Measurements from ENCODE around the gene HSPG2.

Gene HSPG2

DNA sequence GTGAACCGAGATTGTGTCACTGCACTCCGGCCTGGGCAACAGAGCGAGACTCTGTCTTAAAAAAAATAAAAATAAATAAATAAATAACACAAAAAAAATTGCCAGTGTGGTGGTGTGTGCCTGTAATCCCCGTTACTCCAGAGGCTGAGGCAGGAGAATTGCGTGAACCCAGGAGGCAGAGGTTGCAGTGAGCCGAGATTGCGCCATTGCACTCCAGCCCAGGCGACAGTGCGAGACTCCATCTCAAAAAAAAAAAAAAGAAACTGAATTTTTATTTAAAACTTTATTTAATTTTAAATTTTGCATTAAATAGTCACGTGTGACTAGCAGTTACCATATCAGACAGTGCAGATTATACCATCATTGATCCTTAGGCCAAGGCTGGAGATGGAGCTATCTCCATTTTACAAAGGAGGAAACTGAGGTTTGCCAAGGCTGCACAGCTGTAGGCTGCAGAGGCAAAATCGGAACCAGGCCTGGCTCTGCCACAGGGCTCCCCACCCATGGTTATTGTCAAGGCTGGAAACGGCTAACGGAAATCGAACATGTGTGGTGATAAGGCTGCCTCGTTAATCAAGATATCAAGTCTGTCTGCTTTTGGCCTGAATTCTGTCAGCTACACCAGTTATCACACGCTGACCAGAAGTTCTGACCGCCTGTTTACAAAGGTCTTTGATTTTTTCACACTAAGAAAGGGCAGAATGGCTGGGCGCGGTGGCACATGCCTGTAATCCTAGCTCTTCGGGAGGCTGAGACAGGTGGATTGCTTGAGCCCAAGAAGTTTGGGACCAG is 20.5 kb downstream of the HSPG2 start:
- no peak overlapping the region for H3K23ac ChIP-seq (ENCODE audit: low read length)
- WGBS (ENCODE audit: extremely low coverage, insufficient coverage, low lambda C conversion rate): no CpG with 5 or more reads among the region's 20 CpGs

DNA sequence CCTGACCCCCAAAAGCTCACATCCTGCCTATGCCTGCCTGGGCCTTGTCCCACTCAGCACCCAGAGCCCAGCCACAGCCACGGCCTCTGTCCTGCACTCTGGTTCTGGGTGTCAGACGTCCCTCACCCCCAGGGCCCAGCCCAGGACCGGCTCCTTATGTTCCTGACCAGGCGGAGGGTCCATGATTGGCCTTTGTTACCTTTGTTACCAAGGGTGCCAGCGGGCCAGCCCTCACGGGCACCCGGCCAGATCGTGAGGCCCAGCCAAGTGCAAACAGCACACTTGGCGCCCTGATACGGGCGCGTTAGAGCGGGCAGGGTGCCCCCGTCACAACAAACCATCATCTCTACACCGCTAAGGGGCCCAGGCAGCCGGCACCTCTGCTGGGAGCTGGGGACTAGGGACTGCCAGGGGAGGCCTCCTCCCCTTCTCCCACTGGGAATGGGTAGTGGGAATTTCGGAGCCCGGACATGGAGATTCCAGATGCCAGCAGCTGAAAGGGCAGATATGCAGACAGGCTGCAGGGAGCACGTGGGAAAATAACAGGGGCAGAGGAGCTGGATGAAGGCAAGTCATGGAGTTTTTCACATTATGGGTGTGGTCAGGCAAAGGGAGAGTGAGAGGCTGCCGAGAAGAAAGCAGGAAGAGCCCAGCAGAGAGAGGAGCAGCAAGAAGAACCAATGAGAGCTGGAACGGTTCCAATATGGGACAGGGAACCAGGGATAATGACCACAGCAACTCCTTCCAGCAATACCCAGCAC is 22.1 kb downstream of the HSPG2 start:
- DNase-seq: no peak
- H3K79me2 ChIP-seq (ENCODE audit: control insufficient read depth, insufficient read depth, low read length): no peaks in the 10 kb centered on the region

More for the DNA sequence above, 20.5 kb downstream of the HSPG2 start:
- H3K27me3 ChIP-seq (ENCODE audit: insufficient read depth, low read length, poor library complexity): no peaks in the 10 kb centered on the region
- no peak overlapping the region for H2AK5ac ChIP-seq (ENCODE audit: low read length)
- no peak overlapping the region for H3K27ac ChIP-seq (ENCODE audit: low read depth, low read length)
- no peak overlapping the region for H2BK5ac ChIP-seq (ENCODE audit: low read length)
- no peak overlapping the region for H4K8ac ChIP-seq (ENCODE audit: low read depth, low read length)
- H3K18ac ChIP-seq (ENCODE audit: low read length): no peak overlapping the region
- no peak overlapping the region for H2BK15ac ChIP-seq (replicated peaks; ENCODE audit: low read depth)
- no peak overlapping the region for H3K4me2 ChIP-seq (ENCODE audit: low read length)
- peaks cover 3% of the 10 kb centered on the region for H3K79me2 ChIP-seq (ENCODE audit: control insufficient read depth, insufficient read depth, low read length)
- no peak overlapping the region for H3K4me3 ChIP-seq (ENCODE audit: low read length)
- peaks cover 24% of the 10 kb centered on the region for H3K4me1 ChIP-seq (ENCODE audit: control insufficient read depth, low read depth, low read length)
- H4K5ac ChIP-seq (ENCODE audit: low read length): no peak overlapping the region
- H2BK120ac ChIP-seq (ENCODE audit: low read depth, low read length): no peak overlapping the region
- no peak for DNase-seq
- no peak overlapping the region for H3K4ac ChIP-seq (ENCODE audit: low read depth, low read length)
- no peak overlapping the region for H3K9ac ChIP-seq (ENCODE audit: low read length)
- H3K79me1 ChIP-seq (ENCODE audit: low read length): peaks cover 11% of the 10 kb centered on the region
- H3K56ac ChIP-seq (ENCODE audit: low read length): no peak overlapping the region
- no peaks in the 10 kb centered on the region for H3K36me3 ChIP-seq (ENCODE audit: control insufficient read depth, insufficient read depth, low read length)

DNA sequence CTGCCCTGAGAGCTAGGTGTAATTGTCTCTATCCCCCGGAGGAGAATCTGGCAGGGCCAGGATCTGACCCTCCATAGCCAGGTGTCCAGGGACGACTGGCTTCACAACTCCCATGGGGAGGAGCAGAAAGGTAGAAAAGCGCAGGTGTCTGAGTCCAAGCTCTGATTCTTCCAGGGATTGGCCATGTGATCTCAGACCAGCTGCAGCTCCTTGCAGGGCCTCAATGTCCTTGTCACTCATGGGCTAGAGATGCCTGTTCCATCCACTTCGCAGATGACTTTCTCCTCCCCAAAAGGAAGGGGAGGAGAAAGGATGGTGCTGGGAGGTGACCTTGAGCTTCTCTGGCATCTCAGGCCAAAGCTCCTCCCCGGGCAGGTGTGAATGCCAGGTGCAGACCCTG is 22.7 kb downstream of the HSPG2 start:
- no peak for DNase-seq
- no peak overlapping the region for H2BK15ac ChIP-seq (replicated peaks; ENCODE audit: low read depth)
- H3K4me3 ChIP-seq (ENCODE audit: low read length): no peak overlapping the region
- no peak overlapping the region for H2BK120ac ChIP-seq (ENCODE audit: low read depth, low read length)
- no peak overlapping the region for H3K4ac ChIP-seq (ENCODE audit: low read depth, low read length)
- no peaks in the 10 kb centered on the region for H3K27me3 ChIP-seq (ENCODE audit: insufficient read depth, low read length, poor library complexity)
- H3K23ac ChIP-seq (ENCODE audit: low read length): no peak overlapping the region
- H3K18ac ChIP-seq (ENCODE audit: low read length): no peak overlapping the region
- H3K79me2 ChIP-seq (ENCODE audit: control insufficient read depth, insufficient read depth, low read length): no peaks in the 10 kb centered on the region
- no peaks in the 10 kb centered on the region for H3K36me3 ChIP-seq (ENCODE audit: control insufficient read depth, insufficient read depth, low read length)
- H3K4me2 ChIP-seq (ENCODE audit: low read length): no peak overlapping the region
- no peak overlapping the region for H2BK5ac ChIP-seq (ENCODE audit: low read length)
- H3K56ac ChIP-seq (ENCODE audit: low read length): peak overlapping the region; percentile 73
- H3K9ac ChIP-seq (ENCODE audit: low read length): no peak overlapping the region
- peak overlapping the region; percentile 30 for H2AK5ac ChIP-seq (ENCODE audit: low read length)
- peaks cover 8% of the 10 kb centered on the region for H3K79me1 ChIP-seq (ENCODE audit: low read length)
- peak overlapping the region; percentile 68 for H3K27ac ChIP-seq (ENCODE audit: low read depth, low read length)
- peaks cover 15% of the 10 kb centered on the region for H3K4me1 ChIP-seq (ENCODE audit: control insufficient read depth, low read depth, low read length)
- H4K5ac ChIP-seq (ENCODE audit: low read length): no peak overlapping the region
- no CpG with 5 or more reads among the region's 5 CpGs for WGBS (ENCODE audit: extremely low coverage, insufficient coverage, low lambda C conversion rate)
- H4K8ac ChIP-seq (ENCODE audit: low read depth, low read length): no peak overlapping the region

More for the DNA sequence above, 22.1 kb downstream of the HSPG2 start:
- Histone ChIP-seq H3K4me2 (ENCODE audit: low read length) (no peak overlapping the region), H3K4me1 (ENCODE audit: control insufficient read depth, low read depth, low read length) (peaks cover 15% of the 10 kb centered on the region), H3K56ac (ENCODE audit: low read length) (peak overlapping the region; percentile 73), H2BK120ac (ENCODE audit: low read depth, low read length) (no peak overlapping the region), H3K27ac (ENCODE audit: low read depth, low read length) (peak overlapping the region; percentile 17), H2BK15ac (replicated peaks; ENCODE audit: low read depth) (no peak overlapping the region), H3K4me3 (ENCODE audit: low read length) (no peak overlapping the region), H4K5ac (ENCODE audit: low read length) (no peak overlapping the region), H3K9ac (ENCODE audit: low read length) (no peak overlapping the region), H3K27me3 (ENCODE audit: insufficient read depth, low read length, poor library complexity) (no peaks in the 10 kb centered on the region), H3K4ac (ENCODE audit: low read depth, low read length) (no peak overlapping the region), H3K79me1 (ENCODE audit: low read length) (peaks cover 8% of the 10 kb centered on the region), H3K23ac (ENCODE audit: low read length) (no peak overlapping the region), H2AK5ac (ENCODE audit: low read length) (peak overlapping the region; percentile 30), H3K36me3 (ENCODE audit: control insufficient read depth, insufficient read depth, low read length) (no peaks in the 10 kb centered on the region), H2BK5ac (ENCODE audit: low read length) (no peak overlapping the region), H4K8ac (ENCODE audit: low read depth, low read length) (no peak overlapping the region), H3K18ac (ENCODE audit: low read length) (no peak overlapping the region)
- WGBS (ENCODE audit: extremely low coverage, insufficient coverage, low lambda C conversion rate): no CpG with 5 or more reads among the region's 21 CpGs

DNA sequence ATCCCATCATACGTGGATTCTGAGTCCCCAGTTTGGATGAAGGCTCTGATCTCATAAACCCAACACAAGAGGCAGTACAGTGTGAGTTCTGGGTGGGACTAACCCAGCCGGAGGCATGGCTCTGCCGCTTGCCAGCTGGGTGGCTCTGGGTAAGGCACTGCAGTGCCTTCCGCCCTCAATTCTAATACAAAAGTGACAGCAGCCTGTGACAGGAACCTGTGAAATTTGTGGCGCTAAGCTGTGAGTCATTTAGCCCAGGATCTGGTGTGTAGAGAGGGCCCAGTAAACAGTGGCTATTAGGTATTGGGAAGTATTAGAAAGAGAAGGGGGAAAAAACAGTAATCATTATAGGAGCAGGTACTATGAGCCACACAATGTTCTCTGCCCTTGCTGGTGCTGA is 23.3 kb downstream of the HSPG2 start:
- peak overlapping the region; percentile 81 for H3K27ac ChIP-seq (ENCODE audit: low read depth, low read length)

DNA sequence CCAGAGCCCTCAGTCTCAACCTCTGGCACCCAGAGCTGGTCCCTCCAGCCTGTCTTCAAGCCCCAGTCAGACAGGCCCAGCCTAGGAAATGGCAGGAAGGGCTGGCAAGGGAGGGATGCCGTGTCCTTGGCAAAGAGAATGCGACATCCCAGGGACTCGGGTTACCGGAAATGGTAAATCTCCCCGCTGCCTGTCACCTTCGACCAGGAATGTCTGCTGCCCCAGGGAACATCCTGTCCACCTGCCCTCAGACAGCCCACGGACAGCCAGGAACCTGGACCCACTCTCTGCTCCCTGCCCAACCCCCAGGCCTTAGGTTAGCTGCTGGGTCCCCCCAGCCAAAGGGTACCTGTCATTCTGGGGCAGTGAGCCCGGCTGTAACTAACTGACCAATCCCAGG is 23.9 kb downstream of the HSPG2 start:
- DNase-seq: peak; percentile 92
- no peaks in the 10 kb centered on the region for H3K27me3 ChIP-seq (ENCODE audit: insufficient read depth, low read length, poor library complexity)
- no CpG with 5 or more reads among the region's 8 CpGs for WGBS (ENCODE audit: extremely low coverage, insufficient coverage, low lambda C conversion rate)

More for the DNA sequence above, 23.3 kb downstream of the HSPG2 start:
- Histone ChIP-seq H2BK15ac (replicated peaks; ENCODE audit: low read depth) (no peak overlapping the region), H3K4me1 (ENCODE audit: control insufficient read depth, low read depth, low read length) (peaks cover 15% of the 10 kb centered on the region), H3K79me1 (ENCODE audit: low read length) (peaks cover 8% of the 10 kb centered on the region), H3K36me3 (ENCODE audit: control insufficient read depth, insufficient read depth, low read length) (no peaks in the 10 kb centered on the region), H3K56ac (ENCODE audit: low read length) (peak overlapping the region; percentile 6), H3K4me2 (ENCODE audit: low read length) (no peak overlapping the region), H3K9ac (ENCODE audit: low read length) (no peak overlapping the region), H3K4ac (ENCODE audit: low read depth, low read length) (no peak overlapping the region), H2BK5ac (ENCODE audit: low read length) (no peak overlapping the region), H2AK5ac (ENCODE audit: low read length) (no peak overlapping the region), H4K5ac (ENCODE audit: low read length) (no peak overlapping the region), H2BK120ac (ENCODE audit: low read depth, low read length) (no peak overlapping the region), H3K18ac (ENCODE audit: low read length) (peak overlapping the region; percentile 9), H4K8ac (ENCODE audit: low read depth, low read length) (no peak overlapping the region), H3K4me3 (ENCODE audit: low read length) (no peak overlapping the region), H3K23ac (ENCODE audit: low read length) (no peak overlapping the region), H3K79me2 (ENCODE audit: control insufficient read depth, insufficient read depth, low read length) (no peaks in the 10 kb centered on the region), H3K27me3 (ENCODE audit: insufficient read depth, low read length, poor library complexity) (no peaks in the 10 kb centered on the region)
- WGBS (ENCODE audit: extremely low coverage, insufficient coverage, low lambda C conversion rate): no CpG with 5 or more reads among the region's 5 CpGs
- no peak for DNase-seq

More for the DNA sequence above, 23.9 kb downstream of the HSPG2 start:
- peak overlapping the region; percentile 81 for H2BK5ac ChIP-seq (ENCODE audit: low read length)
- H3K36me3 ChIP-seq (ENCODE audit: control insufficient read depth, insufficient read depth, low read length): no peaks in the 10 kb centered on the region
- H4K8ac ChIP-seq (ENCODE audit: low read depth, low read length): no peak overlapping the region
- H3K79me2 ChIP-seq (ENCODE audit: control insufficient read depth, insufficient read depth, low read length): no peaks in the 10 kb centered on the region
- no peak overlapping the region for H3K4me3 ChIP-seq (ENCODE audit: low read length)
- no peak overlapping the region for H2BK15ac ChIP-seq (replicated peaks; ENCODE audit: low read depth)
- peaks cover 15% of the 10 kb centered on the region for H3K4me1 ChIP-seq (ENCODE audit: control insufficient read depth, low read depth, low read length)
- H3K4ac ChIP-seq (ENCODE audit: low read depth, low read length): no peak overlapping the region
- H2AK5ac ChIP-seq (ENCODE audit: low read length): no peak overlapping the region
- peak overlapping the region; percentile 43 for H3K9ac ChIP-seq (ENCODE audit: low read length)
- H4K5ac ChIP-seq (ENCODE audit: low read length): no peak overlapping the region
- peak overlapping the region; percentile 70 for H3K56ac ChIP-seq (ENCODE audit: low read length)
- no peak overlapping the region for H2BK120ac ChIP-seq (ENCODE audit: low read depth, low read length)
- H3K23ac ChIP-seq (ENCODE audit: low read length): no peak overlapping the region
- no peak overlapping the region for H3K4me2 ChIP-seq (ENCODE audit: low read length)
- H3K79me1 ChIP-seq (ENCODE audit: low read length): peaks cover 8% of the 10 kb centered on the region
- H3K27ac ChIP-seq (ENCODE audit: low read depth, low read length): peak overlapping the region; percentile 91
- peak overlapping the region; percentile 42 for H3K18ac ChIP-seq (ENCODE audit: low read length)
